Testis (tissue), 2 donors: ENCODE results near the gene DPH2.

ENCODE experiments used
- POLR2A ChIP-seq: fragments of 450-650 bp; IDR thresholded peaks from one replicate; pipeline ENCODE4 v1.6.1; 2017; ENCODE audit warnings: antibody characterized with exemption, mild to moderate bottlenecking, moderate library complexity
- TF ChIP-seq, protein P1 (sequence below), 3 experiments: fragments of 450-650 bp in 2 of 3; fragments of 200-600 bp in 1 of 3; sonication (generic) in 1 of 3; IDR thresholded peaks; one replicate each; pipeline ENCODE4 v1.5.1; 2016 to 2019; ENCODE audit warnings: antibody characterized with exemption in 3 of 3, mild to moderate bottlenecking in 2 of 3, moderate library complexity in 1 of 3

DNA sequence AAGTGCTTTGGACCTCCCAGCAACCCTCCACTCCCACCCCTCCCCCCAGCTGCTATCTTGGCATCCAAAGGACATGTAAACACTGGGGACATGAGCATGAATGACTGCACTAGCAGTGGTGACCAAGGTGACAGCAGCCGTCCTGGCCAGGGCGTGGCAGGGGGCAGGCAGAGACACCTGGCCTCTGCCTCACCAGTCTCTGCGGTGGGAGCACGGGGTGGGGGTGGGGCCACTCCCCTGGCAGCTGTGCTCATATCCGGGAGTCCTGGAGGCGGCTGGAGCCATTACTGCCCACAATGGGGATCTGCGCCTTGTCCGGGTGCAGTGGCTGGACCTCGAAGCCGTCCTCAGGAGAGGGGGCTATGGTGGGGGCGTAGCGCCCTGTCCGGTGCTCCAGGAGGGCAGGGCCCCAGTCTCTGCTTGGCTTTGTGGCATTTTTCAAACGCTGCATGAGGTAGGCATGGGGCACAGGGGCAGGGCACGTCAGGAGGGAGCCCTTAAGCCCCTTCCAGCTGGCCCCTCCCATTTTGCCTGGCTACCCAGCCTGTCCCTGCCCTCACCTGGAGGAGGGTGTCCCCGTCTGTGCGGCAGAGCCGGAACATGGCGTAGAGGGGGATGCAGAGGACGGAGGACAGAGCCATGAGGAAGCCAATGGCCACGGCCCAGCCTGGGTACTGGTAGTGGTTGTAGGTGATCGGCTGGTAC lies 27.6 kb downstream of the DPH2 start:
- TF ChIP-seq, protein P1, sequence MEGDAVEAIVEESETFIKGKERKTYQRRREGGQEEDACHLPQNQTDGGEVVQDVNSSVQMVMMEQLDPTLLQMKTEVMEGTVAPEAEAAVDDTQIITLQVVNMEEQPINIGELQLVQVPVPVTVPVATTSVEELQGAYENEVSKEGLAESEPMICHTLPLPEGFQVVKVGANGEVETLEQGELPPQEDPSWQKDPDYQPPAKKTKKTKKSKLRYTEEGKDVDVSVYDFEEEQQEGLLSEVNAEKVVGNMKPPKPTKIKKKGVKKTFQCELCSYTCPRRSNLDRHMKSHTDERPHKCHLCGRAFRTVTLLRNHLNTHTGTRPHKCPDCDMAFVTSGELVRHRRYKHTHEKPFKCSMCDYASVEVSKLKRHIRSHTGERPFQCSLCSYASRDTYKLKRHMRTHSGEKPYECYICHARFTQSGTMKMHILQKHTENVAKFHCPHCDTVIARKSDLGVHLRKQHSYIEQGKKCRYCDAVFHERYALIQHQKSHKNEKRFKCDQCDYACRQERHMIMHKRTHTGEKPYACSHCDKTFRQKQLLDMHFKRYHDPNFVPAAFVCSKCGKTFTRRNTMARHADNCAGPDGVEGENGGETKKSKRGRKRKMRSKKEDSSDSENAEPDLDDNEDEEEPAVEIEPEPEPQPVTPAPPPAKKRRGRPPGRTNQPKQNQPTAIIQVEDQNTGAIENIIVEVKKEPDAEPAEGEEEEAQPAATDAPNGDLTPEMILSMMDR (IDR thresholded peaks at IDR 0.05) = no peak
- no peak for TF ChIP-seq POLR2A
